ENCODE data around the gene ABCA2. TPM values are rescaled to one million over a fixed set of nuclear protein-coding genes. Genes with fewer than 3 reads are reported as not detected.

Gene ABCA2
- total and polyA plus RNA-seq, 3 donors from 2014 or later, result 33.6 to 65.5 (median 56.0) TPM

- WGBS, 2 donors, result 69 to 86% methylated on average over 10 to 30 of the region's 30 CpGs
- Histone ChIP-seq H3K9me3 (no peaks in the 10 kb centered on the region), H3K27me3 (no peaks in the 10 kb centered on the region), H3K4me1 (peaks cover 12% of the 10 kb centered on the region), H3K36me3 (ENCODE audit: low read depth, missing control alignments) (no peaks in the 10 kb centered on the region), H3K27ac (no peak overlapping the region), H3K4me3 (no peak overlapping the region)
- no peak for TF ChIP-seq CTCF (IDR thresholded peaks at IDR 0.05)
- TF ChIP-seq POLR2A (IDR thresholded peaks at IDR 0.05), result no peak
- DNase-seq, result peak; percentile 63
- intact Hi-C loops (cut with DNase I; ENCODE audit: low total_unique reads), result no loop called here
Measured at GRCh38 chr9:137021979-137022661, 5.9 kb downstream of the ABCA2 start.

DNA sequence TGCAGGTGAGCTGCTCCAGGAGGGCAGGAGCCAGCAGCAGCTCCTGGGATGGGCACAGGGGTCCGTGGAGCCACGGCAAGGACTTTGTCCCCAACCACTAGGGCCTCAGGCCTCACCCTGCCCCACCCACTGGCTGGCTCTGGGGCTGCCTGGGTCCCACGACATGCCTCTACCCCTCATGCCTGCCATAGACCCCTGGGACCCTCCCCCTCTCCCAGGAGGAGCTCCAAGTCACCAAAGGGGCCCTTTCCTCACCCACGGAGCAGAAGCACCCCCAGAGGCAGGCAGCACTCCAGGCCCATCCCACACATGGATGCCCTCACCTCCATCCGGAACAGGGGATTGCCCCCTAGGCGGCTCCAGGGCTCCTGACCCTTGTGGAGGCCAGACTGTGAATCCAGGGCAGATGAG, 6.5 kb downstream of the ABCA2 start:
- no peak for DNase-seq
- Histone ChIP-seq H3K36me3 (ENCODE audit: low read depth, missing control alignments) (no peaks in the 10 kb centered on the region), H3K27ac (no peak overlapping the region), H3K4me1 (peaks cover 7% of the 10 kb centered on the region), H3K4me3 (no peak overlapping the region), H3K27me3 (no peaks in the 10 kb centered on the region), H3K9me3 (no peaks in the 10 kb centered on the region)
- TF ChIP-seq POLR2A (IDR thresholded peaks at IDR 0.05) (no peak), CTCF (IDR thresholded peaks at IDR 0.05) (no peak)
- 79 to 94% methylated on average over 3 to 6 of the region's 6 CpGs for WGBS, 2 donors
- intact Hi-C loops (cut with DNase I; ENCODE audit: low total_unique reads), result no loop called here

DNA sequence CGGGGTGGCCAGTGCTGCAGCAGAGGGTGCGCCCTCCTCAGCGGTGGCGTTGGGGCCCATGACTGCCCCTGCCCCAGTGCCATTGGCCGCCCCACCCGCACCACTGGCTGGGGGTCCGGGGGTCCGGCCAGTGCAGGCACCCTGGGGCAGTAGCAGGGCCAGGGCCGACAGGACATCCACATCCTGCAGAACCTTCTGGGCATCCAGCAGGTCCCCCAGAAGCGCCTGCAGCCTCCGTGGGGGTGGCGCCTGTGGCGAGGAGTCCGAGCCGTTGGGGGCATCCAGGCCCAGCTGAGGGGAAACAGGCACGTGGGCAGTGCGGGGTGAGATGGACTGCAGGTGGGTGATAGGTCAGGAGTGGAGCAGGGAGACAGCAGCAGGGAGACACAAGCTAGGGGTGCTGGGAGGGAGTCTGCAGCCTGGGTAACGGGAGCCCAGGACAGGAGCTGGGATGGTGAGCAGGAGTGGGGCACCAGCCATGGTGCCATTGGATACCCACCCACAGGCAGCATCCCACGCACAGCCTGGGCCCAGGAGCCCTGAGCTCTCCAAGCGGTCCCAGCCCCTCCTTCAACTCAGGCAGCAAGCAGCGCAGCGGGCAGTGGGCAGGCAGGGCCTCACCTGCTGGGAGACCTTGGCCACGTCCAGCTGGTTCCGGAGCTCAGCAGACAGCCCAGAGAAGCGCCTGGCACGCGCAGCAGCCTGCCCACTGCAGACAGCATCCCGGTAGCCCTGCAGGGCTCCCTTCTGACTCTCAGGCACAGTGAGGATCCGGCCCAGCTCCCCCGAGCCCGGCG, 7.1 kb downstream of the ABCA2 start:
- no peak for TF ChIP-seq CTCF (IDR thresholded peaks at IDR 0.05)
- no peak for TF ChIP-seq POLR2A (IDR thresholded peaks at IDR 0.05)
- WGBS, 2 donors, result 89 to 94% methylated on average over 3 to 32 of the region's 32 CpGs
- Histone ChIP-seq H3K4me3 (no peak overlapping the region), H3K36me3 (ENCODE audit: low read depth, missing control alignments) (no peaks in the 10 kb centered on the region), H3K27me3 (no peaks in the 10 kb centered on the region), H3K4me1 (peaks cover 6% of the 10 kb centered on the region), H3K9me3 (no peaks in the 10 kb centered on the region), H3K27ac (no peak overlapping the region)
- DNase-seq, result no peak
- intact Hi-C loops (cut with DNase I; ENCODE audit: low total_unique reads), result no loop called here

- H3K27me3 ChIP-seq, result no peaks in the 10 kb centered on the region
- H3K36me3 ChIP-seq (ENCODE audit: low read depth, missing control alignments), result no peaks in the 10 kb centered on the region
- H3K4me1 ChIP-seq, result no peaks in the 10 kb centered on the region
- 95 to 97% methylated on average over 13 to 34 of the region's 34 CpGs for WGBS, 2 donors
- TF ChIP-seq CTCF (IDR thresholded peaks at IDR 0.05) (no peak), POLR2A (IDR thresholded peaks at IDR 0.05) (no peak)
- intact Hi-C loops (cut with DNase I; ENCODE audit: low total_unique reads), result no loop called here
- no peaks in the 10 kb centered on the region for H3K9me3 ChIP-seq
- no peak for DNase-seq
- no peak overlapping the region for H3K4me3 ChIP-seq
- H3K27ac ChIP-seq, result no peak overlapping the region
Measured at GRCh38 chr9:137019891-137020683, 8.0 kb downstream of the ABCA2 start.
